Measurements from ENCODE around the gene OR10A6.

- no peak for TF ChIP-seq POLR2A (IDR thresholded peaks at IDR 0.05; ENCODE audit: low read length)
- no peak for TF ChIP-seq GATA1 (IDR thresholded peaks at IDR 0.05; ENCODE audit: low read depth, low read length)
Observed at GRCh38 chr11:7894251-7894650, 36.8 kb downstream of the OR10A6 start.
